ENCODE data around the gene PRR33.
A peak's percentile ranks its signal among the peaks of the same experiment; 100 is the strongest.

- TF ChIP-seq POLR2AphosphoS5 (IDR thresholded peaks at IDR 0.05) (peak; percentile 64 to 70), POLR2A (IDR thresholded peaks at IDR 0.05; ENCODE audit: low read depth) (no peak)
Observed at GRCh38 chr11:1863352-1864216, 28.1 kb downstream of the PRR33 start.

Data from esophagus muscularis mucosa (tissue), 2 donors.